ENCODE data around the gene RNU6-9.
A peak's percentile ranks its signal among the peaks of the same experiment; 100 is the strongest.

Gene RNU6-9

GRCh38 chr19:927780-928401 lies 34.6 kb downstream of the RNU6-9 start:
- H2AFZ ChIP-seq (ENCODE audit: low read depth, low read length), result no peak overlapping the region
- H3K4me1 ChIP-seq (ENCODE audit: insufficient read depth, low read length), result peaks cover 17% of the 10 kb centered on the region
- H3K4me3 ChIP-seq (ENCODE audit: low read length), result peak overlapping the region; percentile 99
- no peaks in the 10 kb centered on the region for H3K9me3 ChIP-seq (ENCODE audit: low read length)
- H3K36me3 ChIP-seq (ENCODE audit: insufficient read depth, low read length), result peaks cover 12% of the 10 kb centered on the region
- no peaks in the 10 kb centered on the region for H3K27me3 ChIP-seq (ENCODE audit: insufficient read depth, low read length)

- H3K36me3 ChIP-seq (ENCODE audit: insufficient read depth, low read length), result peaks cover 16% of the 10 kb centered on the region
- no peak overlapping the region for H2AFZ ChIP-seq (ENCODE audit: low read depth, low read length)
- peaks cover 21% of the 10 kb centered on the region for H3K4me1 ChIP-seq (ENCODE audit: insufficient read depth, low read length)
- H3K4me3 ChIP-seq (ENCODE audit: low read length), result no peak overlapping the region
- no peaks in the 10 kb centered on the region for H3K9me3 ChIP-seq (ENCODE audit: low read length)
- no peaks in the 10 kb centered on the region for H3K27me3 ChIP-seq (ENCODE audit: insufficient read depth, low read length)
These were observed 35.4 kb downstream of the RNU6-9 start for GRCh38 chr19:928471-929202.

GRCh38 chr19:929203-929890 lies 36.1 kb downstream of the RNU6-9 start:
- Histone ChIP-seq H2AFZ (ENCODE audit: low read depth, low read length) (no peak overlapping the region), H3K27me3 (ENCODE audit: insufficient read depth, low read length) (no peaks in the 10 kb centered on the region), H3K36me3 (ENCODE audit: insufficient read depth, low read length) (peaks cover 19% of the 10 kb centered on the region), H3K9me3 (ENCODE audit: low read length) (no peaks in the 10 kb centered on the region), H3K4me1 (ENCODE audit: insufficient read depth, low read length) (peaks cover 21% of the 10 kb centered on the region), H3K4me3 (ENCODE audit: low read length) (no peak overlapping the region)

GRCh38 chr19:929891-930258 lies 36.6 kb downstream of the RNU6-9 start:
- Histone ChIP-seq H3K36me3 (ENCODE audit: insufficient read depth, low read length) (peaks cover 21% of the 10 kb centered on the region), H3K27me3 (ENCODE audit: insufficient read depth, low read length) (no peaks in the 10 kb centered on the region), H2AFZ (ENCODE audit: low read depth, low read length) (no peak overlapping the region)

GRCh38 chr19:931860-932647 lies 38.8 kb downstream of the RNU6-9 start:
- Histone ChIP-seq H3K4me3 (ENCODE audit: low read length) (no peak overlapping the region), H3K9me3 (ENCODE audit: low read length) (peaks cover 4% of the 10 kb centered on the region), H2AFZ (ENCODE audit: low read depth, low read length) (no peak overlapping the region), H3K27me3 (ENCODE audit: insufficient read depth, low read length) (no peaks in the 10 kb centered on the region), H3K4me1 (ENCODE audit: insufficient read depth, low read length) (peaks cover 15% of the 10 kb centered on the region), H3K36me3 (ENCODE audit: insufficient read depth, low read length) (peaks cover 27% of the 10 kb centered on the region)

More at GRCh38 chr19:929891-930258, 36.6 kb downstream of the RNU6-9 start:
- peaks cover 18% of the 10 kb centered on the region for H3K4me1 ChIP-seq (ENCODE audit: insufficient read depth, low read length)
- H3K9me3 ChIP-seq (ENCODE audit: low read length), result no peaks in the 10 kb centered on the region
- no peak overlapping the region for H3K4me3 ChIP-seq (ENCODE audit: low read length)

GRCh38 chr19:932648-933552 lies 39.6 kb downstream of the RNU6-9 start:
- peaks cover 4% of the 10 kb centered on the region for H3K9me3 ChIP-seq (ENCODE audit: low read length)
- peaks cover 27% of the 10 kb centered on the region for H3K36me3 ChIP-seq (ENCODE audit: insufficient read depth, low read length)
- H3K27me3 ChIP-seq (ENCODE audit: insufficient read depth, low read length), result no peaks in the 10 kb centered on the region
- no peak overlapping the region for H3K4me3 ChIP-seq (ENCODE audit: low read length)
- H2AFZ ChIP-seq (ENCODE audit: low read depth, low read length), result no peak overlapping the region
- H3K4me1 ChIP-seq (ENCODE audit: insufficient read depth, low read length), result peaks cover 8% of the 10 kb centered on the region

- Histone ChIP-seq H3K27me3 (ENCODE audit: insufficient read depth, low read length) (no peaks in the 10 kb centered on the region), H3K4me1 (ENCODE audit: insufficient read depth, low read length) (peaks cover 7% of the 10 kb centered on the region), H3K9me3 (ENCODE audit: low read length) (peaks cover 6% of the 10 kb centered on the region), H3K4me3 (ENCODE audit: low read length) (no peak overlapping the region), H3K36me3 (ENCODE audit: insufficient read depth, low read length) (peaks cover 27% of the 10 kb centered on the region), H2AFZ (ENCODE audit: low read depth, low read length) (no peak overlapping the region)
These were observed 40.2 kb downstream of the RNU6-9 start for GRCh38 chr19:933553-933882.

GRCh38 chr19:934197-934840 lies 41.0 kb downstream of the RNU6-9 start:
- peaks cover 7% of the 10 kb centered on the region for H3K4me1 ChIP-seq (ENCODE audit: insufficient read depth, low read length)
- peaks cover 7% of the 10 kb centered on the region for H3K9me3 ChIP-seq (ENCODE audit: low read length)
- no peaks in the 10 kb centered on the region for H3K27me3 ChIP-seq (ENCODE audit: insufficient read depth, low read length)
- no peak overlapping the region for H3K4me3 ChIP-seq (ENCODE audit: low read length)
- H3K36me3 ChIP-seq (ENCODE audit: insufficient read depth, low read length), result peaks cover 27% of the 10 kb centered on the region
- H2AFZ ChIP-seq (ENCODE audit: low read depth, low read length), result no peak overlapping the region

GRCh38 chr19:934865-935479 lies 41.7 kb downstream of the RNU6-9 start:
- no peak overlapping the region for H2AFZ ChIP-seq (ENCODE audit: low read depth, low read length)
- H3K4me1 ChIP-seq (ENCODE audit: insufficient read depth, low read length), result peaks cover 7% of the 10 kb centered on the region
- H3K36me3 ChIP-seq (ENCODE audit: insufficient read depth, low read length), result peaks cover 24% of the 10 kb centered on the region
- no peaks in the 10 kb centered on the region for H3K27me3 ChIP-seq (ENCODE audit: insufficient read depth, low read length)
- H3K4me3 ChIP-seq (ENCODE audit: low read length), result no peak overlapping the region
- H3K9me3 ChIP-seq (ENCODE audit: low read length), result peaks cover 7% of the 10 kb centered on the region

- no peaks in the 10 kb centered on the region for H3K27me3 ChIP-seq (ENCODE audit: insufficient read depth, low read length)
- H3K36me3 ChIP-seq (ENCODE audit: insufficient read depth, low read length), result peaks cover 24% of the 10 kb centered on the region
- peaks cover 7% of the 10 kb centered on the region for H3K9me3 ChIP-seq (ENCODE audit: low read length)
- H3K4me1 ChIP-seq (ENCODE audit: insufficient read depth, low read length), result peaks cover 7% of the 10 kb centered on the region
- H2AFZ ChIP-seq (ENCODE audit: low read depth, low read length), result no peak overlapping the region
- no peak overlapping the region for H3K4me3 ChIP-seq (ENCODE audit: low read length)
These were observed 42.9 kb downstream of the RNU6-9 start for GRCh38 chr19:936175-936546.

GRCh38 chr19:937259-937694 lies 44.0 kb downstream of the RNU6-9 start:
- Histone ChIP-seq H3K36me3 (ENCODE audit: insufficient read depth, low read length) (peaks cover 19% of the 10 kb centered on the region), H2AFZ (ENCODE audit: low read depth, low read length) (no peak overlapping the region), H3K4me3 (ENCODE audit: low read length) (no peak overlapping the region), H3K4me1 (ENCODE audit: insufficient read depth, low read length) (peaks cover 10% of the 10 kb centered on the region), H3K9me3 (ENCODE audit: low read length) (peaks cover 7% of the 10 kb centered on the region), H3K27me3 (ENCODE audit: insufficient read depth, low read length) (no peaks in the 10 kb centered on the region)

Data from neuron (in vitro differentiated cells).